GM21786 (cell line): Measurements from ENCODE around the gene GNGT2.
A peak's percentile ranks its signal among the peaks of the same experiment; 100 is the strongest.
"Not testable (repeated sequence)": the region's sequence is repeated elsewhere in the genome, so short reads cannot be mapped to it uniquely, and the experiment has no call there.

ENCODE experiments used
- ATAC-seq: cut with Tn5 transposase; IDR thresholded peaks from one replicate; pipeline ENCODE4 v1.9.1; 2021; ENCODE audit not compliant: unreplicated experiment

The GNGT2 gene

DNA sequence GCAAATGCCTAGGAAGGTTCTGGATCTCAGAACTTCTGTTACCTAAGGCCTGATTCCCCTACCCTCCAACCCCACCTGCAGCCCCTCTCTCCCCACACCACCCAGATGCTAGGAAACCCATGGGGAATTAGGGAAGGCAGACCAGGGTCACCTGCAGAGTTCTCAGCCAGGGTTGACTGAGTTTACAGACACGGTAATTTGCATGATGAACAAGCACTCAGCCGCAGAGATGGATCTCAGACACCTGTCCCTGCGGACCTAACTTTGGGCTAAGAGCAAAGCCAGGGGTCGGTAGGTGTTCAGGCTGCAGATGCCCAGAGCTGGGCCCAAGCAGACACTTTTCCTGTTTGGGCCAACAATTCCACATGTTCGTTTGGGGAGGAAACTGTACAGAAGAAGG is 3.0 kb upstream of the GNGT2 start:
- no peak for ATAC-seq

DNA sequence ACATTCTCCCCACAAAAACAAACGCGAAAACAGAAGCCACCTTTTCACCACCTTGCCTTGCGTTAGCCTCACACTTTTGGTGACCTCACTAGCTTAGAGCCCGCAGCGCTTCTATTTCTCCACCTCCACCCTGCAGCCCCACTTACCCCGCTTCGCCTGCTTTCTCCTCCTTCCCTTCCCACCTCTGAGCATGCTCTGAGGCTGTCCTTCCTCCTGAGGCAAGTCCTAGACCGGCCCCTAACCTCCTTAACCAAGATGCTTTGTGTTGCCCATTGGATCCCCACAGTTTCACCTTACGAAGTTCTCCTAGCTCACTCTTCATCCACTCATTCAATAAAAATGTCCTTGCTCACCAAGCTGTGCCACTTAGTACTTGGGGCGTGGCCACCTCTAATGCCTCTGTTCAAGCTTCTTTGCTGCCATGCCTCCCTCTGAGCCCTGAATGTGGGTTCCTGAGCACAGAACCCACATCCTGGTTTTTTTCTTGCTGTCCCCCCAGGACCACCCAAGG is 1.3 kb downstream of the GNGT2 start:
- ATAC-seq, result no peak

DNA sequence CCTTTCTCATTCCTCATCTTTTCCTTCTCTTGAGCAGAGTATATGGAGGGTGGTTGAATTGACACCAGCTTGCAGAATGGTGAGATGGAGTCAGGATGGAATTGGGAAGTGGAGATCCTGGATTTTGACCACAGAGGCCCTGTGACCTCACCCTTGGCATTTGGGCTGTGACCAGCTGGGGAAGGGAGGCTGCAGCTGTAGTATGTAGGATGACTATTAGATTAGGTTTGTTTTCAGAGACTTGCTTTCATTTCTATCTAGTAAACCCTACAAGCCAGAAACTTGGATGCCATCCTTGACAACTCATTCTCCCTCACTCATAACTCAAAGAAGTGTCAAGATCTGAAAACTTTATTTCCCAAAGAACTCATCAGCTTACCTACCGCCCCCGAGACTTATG is 5.9 kb downstream of the GNGT2 start:
- ATAC-seq, result no peak

DNA sequence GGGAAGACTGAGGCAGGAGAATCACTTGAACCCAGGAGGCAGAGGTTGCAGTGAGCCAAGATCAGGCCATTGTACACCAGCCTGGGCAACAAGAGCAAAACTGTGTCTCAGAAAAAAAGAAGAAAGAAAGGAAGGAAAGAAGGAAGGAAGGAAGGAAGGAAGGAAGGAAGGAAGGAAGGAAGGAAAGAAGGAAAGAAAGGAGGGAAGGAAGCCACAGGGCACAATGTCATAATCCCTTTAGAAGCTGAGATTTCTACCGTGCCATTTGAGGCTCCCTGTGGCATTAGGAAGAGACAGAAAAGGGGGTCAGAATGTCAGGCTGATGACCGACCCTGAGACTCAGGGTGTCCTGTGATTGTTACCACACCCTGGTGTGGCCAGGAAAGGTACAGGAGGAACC is 6.6 kb downstream of the GNGT2 start:
- ATAC-seq, result no peak

DNA sequence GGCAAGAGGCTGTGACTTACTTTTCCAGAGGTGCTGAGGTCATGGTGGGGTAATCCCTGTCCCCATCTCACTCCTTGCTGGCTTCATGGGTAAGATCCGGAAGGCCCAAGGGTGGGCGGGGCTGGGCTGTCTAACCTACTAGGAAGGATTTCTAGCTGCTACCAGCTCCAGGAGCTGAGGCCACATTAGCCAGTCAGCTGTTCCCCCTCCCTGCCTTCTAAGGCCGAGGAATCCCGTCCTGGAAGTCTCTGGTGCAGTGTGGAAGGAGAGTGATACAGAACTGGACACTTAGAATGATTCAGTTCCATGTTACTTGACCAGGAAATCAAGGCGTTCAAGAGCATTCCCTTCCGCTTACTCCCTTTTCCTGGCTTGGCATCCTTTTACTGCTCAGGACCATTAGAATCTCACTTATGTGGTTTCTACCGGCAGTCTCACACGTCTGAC is 8.9 kb downstream of the GNGT2 start:
- no peak for ATAC-seq

DNA sequence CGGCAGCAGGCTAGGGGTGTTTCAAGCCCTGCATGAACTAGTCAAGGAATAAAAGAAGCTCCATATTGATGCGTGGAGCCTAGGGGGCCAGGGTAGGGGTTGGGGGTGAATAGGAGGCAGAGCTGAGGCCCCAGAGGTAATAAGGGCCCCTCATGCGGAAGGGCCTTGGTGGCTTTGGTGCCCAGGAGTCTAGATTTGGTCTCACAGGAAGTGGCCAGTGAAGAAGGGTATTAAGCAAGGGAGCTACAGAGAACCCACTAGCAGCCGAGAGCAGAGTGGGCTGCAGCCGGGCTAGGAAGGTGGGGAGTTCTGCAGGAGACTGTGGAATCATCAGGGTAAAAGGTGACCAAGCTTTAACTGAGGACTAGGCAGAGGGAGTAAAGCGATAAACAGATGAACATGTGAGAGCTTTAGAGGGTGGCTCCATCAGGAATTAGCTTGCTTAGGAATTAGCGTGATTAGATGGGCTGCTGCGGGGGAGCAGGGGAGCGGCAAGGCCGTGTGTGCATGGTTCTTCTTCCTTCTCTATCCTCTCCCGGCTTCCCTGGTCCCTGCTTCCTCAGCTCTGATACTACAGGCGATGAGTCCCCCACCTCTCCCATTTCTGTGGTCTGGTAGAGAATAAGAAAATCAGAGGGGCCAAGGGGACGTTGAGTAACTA is 9.8 kb downstream of the GNGT2 start:
- ATAC-seq, result no peak

DNA sequence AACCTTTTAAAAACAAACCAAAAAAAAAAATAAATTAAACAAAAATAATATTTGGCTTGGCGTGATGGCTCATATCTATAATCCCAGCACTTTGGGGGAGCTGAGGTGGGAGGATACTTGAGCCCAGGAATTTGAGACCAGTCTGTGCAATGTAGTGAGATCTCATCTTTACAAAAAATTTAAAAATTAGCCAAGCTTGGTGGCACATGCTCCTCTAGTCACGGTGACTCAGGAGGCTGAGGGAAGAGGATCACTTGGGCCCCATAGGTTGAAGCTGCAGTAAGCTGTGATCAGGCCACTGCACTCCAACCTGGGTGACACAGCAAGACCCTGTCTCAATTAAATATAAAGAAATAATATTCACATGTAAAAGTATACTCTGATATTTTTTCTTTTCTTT is 12.2 kb downstream of the GNGT2 start:
- ATAC-seq, result no peak

DNA sequence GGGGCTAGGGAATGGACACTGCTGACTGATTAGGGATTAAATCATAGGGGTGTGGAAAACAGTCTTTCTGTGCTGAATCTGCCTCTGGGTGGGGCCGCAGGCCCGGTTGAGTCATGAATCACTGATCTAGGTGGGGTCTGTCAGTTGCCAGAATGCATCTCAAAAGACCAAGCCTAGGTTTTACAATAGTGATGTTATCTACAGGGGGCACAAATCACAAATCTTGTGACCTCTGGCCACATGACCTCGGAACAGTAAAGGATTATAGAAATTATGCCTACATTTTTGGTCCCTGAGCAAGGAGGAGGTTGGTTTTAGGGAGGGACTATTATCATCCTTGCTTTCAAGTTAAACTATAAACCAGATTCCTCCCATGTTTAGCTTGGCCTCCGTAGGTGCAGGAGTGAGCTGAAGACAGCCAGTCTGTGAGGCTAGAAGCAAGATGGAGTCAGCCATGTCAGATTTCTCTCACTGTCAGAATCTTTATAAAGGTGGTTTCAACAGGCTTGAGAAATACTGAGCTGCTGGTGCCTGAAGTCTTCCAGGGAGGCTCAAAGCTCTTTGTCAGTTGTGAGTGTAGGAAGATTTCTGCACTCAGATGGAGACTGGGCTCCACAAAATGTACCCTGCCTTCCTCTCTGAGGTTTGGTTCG is 12.9 kb downstream of the GNGT2 start:
- no peak for ATAC-seq

DNA sequence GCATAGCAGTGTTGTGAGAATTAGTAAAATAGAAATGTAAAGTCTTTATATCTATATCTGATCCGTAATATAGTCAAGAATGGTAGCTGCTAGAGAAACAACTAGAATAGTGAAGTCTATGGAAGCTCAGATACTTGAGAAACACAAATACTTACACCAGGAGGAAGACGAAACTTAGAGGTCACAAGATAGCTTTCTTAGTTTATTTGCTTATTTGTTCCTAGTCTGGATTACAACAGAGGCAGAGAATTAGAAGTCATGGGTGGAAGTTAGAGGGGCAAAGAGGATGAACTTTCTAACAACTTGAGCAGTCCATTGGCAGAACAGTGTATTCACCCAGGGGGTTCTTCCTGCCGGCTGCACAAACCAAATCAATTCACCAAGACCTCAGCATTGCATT is 13.9 kb downstream of the GNGT2 start:
- no peak for ATAC-seq

DNA sequence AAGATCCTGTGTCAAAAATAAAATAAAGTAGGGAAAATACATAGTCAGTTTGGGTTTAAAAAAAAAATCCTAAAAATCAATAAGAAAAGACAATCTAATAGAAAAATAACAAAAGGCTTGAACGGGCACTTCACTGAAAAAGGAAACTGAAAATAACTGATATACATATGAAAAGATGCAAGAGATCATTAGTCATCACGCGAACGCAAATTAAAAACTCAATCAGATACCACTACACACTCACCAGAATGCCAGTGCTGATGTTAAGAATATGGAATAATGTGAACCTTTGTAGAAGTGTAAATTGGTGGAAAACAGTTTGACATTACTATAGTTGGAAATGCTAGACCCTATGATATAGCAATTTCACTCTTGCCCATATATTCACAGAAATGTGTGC is 14.6 kb downstream of the GNGT2 start:
- ATAC-seq, result no peak

DNA sequence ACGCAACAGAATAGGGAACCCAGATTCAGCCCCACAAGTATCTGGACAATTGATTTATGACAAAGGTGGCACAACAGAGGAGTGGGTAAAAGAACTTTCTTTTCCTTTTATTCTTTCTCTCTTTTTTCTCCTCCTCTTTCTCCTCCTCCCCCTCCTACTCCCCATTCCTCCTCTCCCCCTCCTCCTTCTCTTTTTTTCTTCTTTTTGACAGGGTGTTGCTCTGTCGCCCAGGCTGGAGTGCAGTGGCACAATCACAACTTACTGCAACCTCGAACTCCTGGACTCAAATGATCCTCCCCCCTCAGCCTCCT is 16.1 kb downstream of the GNGT2 start:
- no peak for ATAC-seq

DNA sequence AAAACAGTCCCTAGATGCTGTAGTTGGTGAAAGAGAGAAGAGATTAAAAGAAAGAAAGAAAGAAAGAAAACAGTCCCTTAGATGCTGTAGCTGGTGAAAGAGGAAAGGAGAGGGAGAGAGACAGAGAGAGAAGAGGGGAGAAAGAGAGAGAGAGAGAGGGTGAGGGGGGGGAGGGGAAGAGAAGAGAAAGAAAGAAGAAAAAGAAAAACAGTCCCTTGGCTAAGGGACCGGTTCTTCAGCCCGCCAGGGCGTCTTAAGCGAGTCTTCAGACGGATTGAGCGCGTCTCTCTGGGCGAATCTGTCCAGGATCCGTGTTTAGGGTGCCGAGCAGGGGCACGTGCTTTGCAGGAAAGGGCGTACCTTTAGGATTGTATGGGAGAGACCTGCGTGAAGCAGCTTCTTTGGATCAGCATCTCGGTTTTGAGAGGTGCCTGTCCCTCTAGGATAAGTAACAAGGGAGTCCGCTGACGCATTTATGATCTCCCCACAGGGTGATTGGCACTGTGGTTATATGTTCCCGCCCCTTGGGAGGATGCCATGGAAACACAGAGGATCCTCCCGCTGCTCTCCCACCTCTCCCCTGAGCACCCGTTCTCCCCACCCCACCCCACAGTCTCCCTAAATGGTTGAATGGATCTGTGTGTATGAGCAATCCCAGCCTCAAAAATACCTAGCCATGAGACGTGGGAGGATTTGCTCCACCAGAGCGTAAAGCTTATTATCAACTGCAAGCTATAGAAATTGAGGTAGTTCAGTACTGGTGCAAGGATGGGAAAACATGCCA is 16.7 kb downstream of the GNGT2 start:
- no peak for ATAC-seq

DNA sequence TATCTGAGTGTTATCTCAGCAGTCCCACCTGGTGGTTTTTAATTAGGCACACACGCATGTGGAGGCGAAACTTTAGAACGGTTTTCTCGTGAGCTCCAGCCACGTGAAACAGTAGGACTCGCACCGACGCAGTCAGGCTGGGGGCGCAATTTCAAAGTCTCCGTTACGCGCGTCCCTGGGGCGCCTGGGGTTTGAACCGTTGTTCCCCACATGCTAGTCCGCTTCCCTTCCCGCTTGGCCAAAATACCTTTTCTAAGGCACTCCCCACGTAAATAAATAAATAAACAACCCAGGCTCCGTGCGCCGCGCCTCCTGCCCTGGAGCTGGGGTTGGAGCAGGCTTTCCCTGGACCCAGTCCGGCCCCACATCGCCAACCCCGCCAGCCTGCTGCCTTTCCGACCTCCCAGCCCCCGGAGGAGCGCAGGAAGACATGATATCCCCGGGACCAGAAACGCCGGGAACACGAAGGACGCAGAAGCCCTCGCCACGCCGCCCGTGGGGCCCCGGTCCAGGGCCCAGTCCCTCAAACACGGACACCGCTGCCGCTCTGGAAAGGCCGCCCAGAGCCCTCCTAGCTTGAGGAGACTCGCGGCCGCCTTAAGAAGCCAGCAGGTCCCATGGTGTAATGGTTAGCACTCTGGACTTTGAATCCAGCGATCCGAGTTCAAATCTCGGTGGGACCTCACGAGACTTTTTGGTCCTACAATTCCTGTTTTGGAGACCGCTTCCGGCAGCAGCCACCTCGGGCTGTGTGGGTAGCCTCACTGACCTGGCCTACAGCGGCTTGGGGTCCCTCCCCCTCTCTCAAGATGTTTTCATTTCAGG is 18.2 kb downstream of the GNGT2 start:
- ATAC-seq, result peak; percentile 37

DNA sequence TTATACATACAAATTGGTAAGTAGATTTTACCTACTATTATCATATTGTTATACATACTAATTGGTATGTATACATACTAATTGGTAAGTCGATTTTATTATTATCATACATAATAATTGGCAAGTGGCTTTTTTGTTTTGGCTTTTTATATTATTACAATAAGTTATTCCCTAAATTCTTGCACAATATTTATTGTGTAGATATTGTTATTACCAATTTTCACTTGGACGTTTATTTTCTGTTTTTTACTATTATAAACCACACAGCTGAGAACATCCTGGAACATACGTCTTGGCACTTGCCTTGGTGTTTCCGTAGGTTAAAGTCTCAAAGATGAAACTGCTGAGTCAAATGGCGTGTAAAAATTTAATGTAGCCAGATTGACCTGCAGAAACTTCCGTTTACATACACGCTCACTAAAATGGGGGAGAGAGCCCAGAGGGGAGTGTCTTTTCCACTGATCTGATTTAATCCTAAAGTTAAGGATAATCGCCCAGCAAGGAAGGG is 18.9 kb downstream of the GNGT2 start:
- ATAC-seq, result no peak

DNA sequence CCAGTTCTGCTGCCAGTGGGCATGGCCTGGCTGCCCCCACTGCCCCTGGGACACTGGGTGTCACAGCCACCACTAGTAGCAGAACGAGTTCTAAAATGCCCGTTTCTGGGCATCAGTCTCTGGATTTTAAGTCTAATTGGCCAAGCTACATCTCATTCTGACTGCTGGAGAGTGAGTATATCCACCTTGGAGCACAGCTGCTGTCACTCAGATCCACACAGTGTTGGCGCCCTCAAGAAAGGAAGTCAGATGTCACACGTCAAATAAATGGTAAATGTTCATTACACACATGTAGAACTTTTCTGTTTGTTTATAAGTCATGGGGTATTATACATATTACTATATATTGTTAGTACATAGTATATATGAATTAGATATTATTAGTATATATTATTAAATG is 19.4 kb downstream of the GNGT2 start:
- ATAC-seq, result no peak

DNA sequence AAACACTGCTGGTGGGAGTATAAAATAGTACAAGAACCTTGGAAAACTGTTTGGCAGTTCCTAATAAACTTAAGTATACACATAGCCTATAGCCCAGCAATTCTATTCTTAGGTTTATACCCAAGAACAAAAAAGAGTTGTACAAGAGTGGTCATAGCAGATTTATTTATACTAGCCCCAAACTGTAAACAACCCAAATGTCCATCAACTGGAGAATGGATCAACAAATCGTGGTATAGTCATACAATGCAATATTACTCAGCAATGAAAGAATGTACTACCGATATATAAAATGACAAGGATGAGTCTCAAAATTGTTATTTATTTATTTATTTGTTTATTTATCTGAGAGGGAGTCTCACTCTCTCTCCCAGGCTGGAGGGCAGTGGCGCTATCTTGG is 23.1 kb downstream of the GNGT2 start:
- ATAC-seq, result no peak

DNA sequence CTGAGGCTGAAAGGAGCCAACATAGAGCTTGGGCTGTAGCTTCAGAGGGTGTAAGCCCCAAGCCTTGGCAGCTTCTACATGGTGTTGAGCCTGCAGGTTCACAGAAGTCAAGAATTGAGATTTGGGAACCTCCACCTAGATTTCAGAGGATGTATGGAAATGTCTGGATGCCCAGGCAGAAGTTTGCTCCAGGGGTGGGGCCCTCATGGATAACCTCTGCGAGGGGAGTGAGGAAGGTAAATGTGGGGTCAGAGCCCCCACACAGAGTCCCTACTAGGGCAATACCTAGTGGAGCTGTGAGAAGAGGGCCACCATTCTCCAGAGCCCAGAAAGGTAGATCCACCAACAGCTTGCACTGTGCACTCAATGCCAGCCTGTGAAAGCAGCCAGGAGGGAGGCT is 25.0 kb downstream of the GNGT2 start:
- ATAC-seq, result not testable (repeated sequence)

DNA sequence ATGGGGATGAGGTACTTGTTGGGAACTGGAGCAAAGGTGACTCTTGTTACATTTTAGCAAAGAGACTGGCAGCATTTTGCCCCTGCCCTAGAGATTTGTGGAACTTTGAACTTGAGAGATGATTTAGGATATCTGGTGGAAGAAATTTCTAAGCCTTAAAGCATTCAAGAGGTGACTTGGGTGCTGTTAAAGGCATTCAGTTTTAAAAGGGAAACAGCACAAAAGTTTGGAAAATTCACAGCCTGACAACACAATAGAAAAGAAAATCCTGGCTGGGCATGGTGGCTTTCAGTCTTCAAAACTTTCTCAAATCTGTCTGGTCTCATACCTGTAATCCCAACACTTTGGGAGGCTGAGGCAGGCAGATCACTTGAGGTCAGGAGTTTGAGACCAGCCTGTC is 25.9 kb downstream of the GNGT2 start:
- not testable (repeated sequence) for ATAC-seq

DNA sequence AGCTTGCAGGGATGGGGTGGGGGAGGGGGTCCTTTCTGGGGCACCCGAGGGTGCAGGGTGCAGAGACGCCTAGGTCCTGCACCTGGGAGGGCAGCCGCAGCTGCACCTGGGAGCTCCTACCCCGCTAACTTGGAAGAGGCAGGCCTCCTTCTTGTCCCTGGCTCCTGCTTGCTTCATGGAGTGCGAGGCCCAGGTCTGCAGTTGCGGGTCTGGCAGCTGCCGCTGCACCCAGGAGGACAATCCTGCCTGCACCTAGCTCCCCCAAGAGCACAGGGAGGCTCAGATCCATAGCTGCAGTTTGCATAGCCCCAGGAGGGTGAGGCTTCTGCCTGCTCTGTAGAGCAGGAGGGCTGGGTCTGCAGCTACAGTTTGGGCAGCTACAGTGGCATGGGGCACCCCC is 26.6 kb downstream of the GNGT2 start:
- ATAC-seq, result no peak

DNA sequence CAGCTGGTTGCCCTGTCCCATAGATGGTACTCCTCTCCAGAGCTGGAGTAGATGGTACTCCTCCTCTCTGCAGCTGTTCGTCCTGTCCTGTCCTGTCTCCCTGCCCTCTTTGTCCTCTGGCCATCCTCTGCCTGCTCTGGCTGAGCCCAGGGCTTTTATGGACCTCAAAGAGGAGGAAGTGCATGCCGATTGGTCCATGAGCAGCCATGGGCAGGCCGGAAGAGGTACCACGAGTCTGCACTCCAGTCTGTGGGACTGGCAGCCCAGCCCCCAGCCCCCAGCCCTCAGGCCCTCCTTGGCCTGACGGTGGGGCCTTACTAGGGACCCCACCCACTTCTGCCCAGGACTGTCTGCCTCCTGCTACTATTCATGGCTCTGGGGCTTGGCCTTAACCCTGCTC is 27.0 kb downstream of the GNGT2 start:
- no peak for ATAC-seq

DNA sequence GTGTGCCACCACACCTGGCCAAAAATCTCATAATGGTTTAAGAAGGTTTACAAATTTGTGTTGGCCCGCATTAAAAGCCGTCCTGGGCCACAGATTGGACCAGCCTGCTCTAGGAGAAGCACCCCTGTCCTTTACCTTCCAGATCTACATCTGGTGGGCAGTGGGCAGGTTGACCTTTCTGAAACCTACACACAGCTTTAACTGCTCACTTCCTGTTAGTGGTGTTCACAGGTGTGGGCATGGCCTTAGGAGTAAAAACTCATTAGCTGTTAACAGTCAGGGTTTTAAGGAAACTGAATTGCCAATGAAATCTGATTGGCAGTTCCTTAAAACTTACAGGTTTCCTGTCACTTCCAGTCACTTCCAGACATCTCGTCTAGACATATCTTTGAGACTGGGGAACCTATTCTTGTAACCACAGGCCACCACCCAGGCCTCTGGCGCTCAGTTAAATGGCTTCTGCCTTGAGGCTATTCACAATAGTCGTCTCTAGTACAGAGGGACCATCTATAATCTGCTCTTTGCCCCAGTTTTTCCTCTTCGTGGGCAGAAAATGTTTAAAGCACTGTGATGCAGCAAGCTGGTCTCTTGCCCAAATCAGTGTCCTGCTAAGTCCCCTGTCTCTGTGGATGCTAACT is 29.3 kb downstream of the GNGT2 start:
- ATAC-seq, result no peak
